SU-DHL-6 (cell line): ENCODE measurements around the gene TDP2.

Source experiments
- H2AFZ ChIP-seq: fragments of 200-600 bp; sonication (generic); 2 replicates; pipeline ENCODE4 v1.6.1; 2014; ENCODE audit warnings: low read depth, mild to moderate bottlenecking, moderate library complexity, mixed read lengths, antibody characterized with exemption, low read length; ENCODE audit not compliant: severe bottlenecking
- H3F3A ChIP-seq: fragments of 200-600 bp; shearing (Covaris generic); 2 replicates; pipeline ENCODE4 v1.6.0; 2016; ENCODE audit warnings: antibody characterized with exemption, mild to moderate bottlenecking; ENCODE audit not compliant: insufficient read depth
- H3K27ac ChIP-seq: fragments of 200-600 bp; sonication (generic); 2 replicates; pipeline ENCODE4 v1.5.1; 2016; ENCODE audit warnings: low read depth, mild to moderate bottlenecking, low read length, moderate library complexity, mixed read lengths
- H3K27me3 ChIP-seq: fragments of 200-600 bp; sonication (generic), shearing (Covaris generic); 2 replicates; pipeline ENCODE4 v1.6.0; 2014; ENCODE audit warnings: mild to moderate bottlenecking, low read length
- H3K36me3 ChIP-seq: fragments of 200-600 bp; sonication (generic); 2 replicates; pipeline ENCODE4 v1.6.1; 2014; ENCODE audit warnings: mild to moderate bottlenecking, low read length, mixed read lengths
- H3K4me2 ChIP-seq: fragments of 300-600, 200-600 bp; shearing (Covaris generic), sonication (generic); 2 replicates; pipeline ENCODE4 v1.6.0; 2014; ENCODE audit warnings: low read length, low read depth, mild to moderate bottlenecking; ENCODE audit not compliant: poor library complexity, severe bottlenecking
- H3K4me3 ChIP-seq: fragments of 200-600 bp; sonication (generic); 2 replicates; pipeline ENCODE4 v1.5.1; 2014; ENCODE audit warnings: antibody characterized with exemption, low read length, mild to moderate bottlenecking, mixed read lengths; ENCODE audit not compliant: insufficient read depth, poor library complexity, severe bottlenecking
- H3K79me2 ChIP-seq: fragments of 200-600 bp; sonication (generic); 2 replicates; pipeline ENCODE4 v1.6.1; 2014; ENCODE audit warnings: mild to moderate bottlenecking, low read length, moderate library complexity; ENCODE audit not compliant: insufficient read depth
- H3K9ac ChIP-seq: fragments of 200-600 bp; sonication (generic); 2 replicates; pipeline ENCODE4 v1.7.0; 2014; ENCODE audit warnings: mild to moderate bottlenecking, low read length
- H3K9me2 ChIP-seq: fragments of 200-600 bp; sonication (generic); replicated peaks from 2 replicates; pipeline ENCODE4 v1.6.1; 2014; ENCODE audit warnings: low read length; ENCODE audit not compliant: insufficient read depth
- H3K9me3 ChIP-seq: fragments of 200-600 bp; sonication (generic); 2 replicates; pipeline ENCODE4 v1.6.1; 2014; ENCODE audit warnings: low read length, mixed read lengths; ENCODE audit not compliant: insufficient read depth
- H4K20me1 ChIP-seq: fragments of 200-600 bp; sonication (generic); 2 replicates; pipeline ENCODE4 v1.6.1; 2014; ENCODE audit warnings: low read depth, mild to moderate bottlenecking, antibody characterized with exemption, low read length, moderate library complexity, mixed read lengths
- EZH2phosphoT487 ChIP-seq: fragments of 200-600 bp; sonication (generic), shearing (Covaris generic); conservative IDR thresholded peaks from 2 replicates; pipeline ENCODE4 v1.6.1; 2018; ENCODE audit warnings: mild to moderate bottlenecking, antibody characterized with exemption, low read length, moderate library complexity, mixed read lengths
- TF ChIP-seq, protein P1 (sequence below): fragments of 200-600 bp; sonication (generic); IDR thresholded peaks from one replicate; pipeline ENCODE4 v1.5.1; 2017; ENCODE audit warnings: antibody characterized with exemption, mild to moderate bottlenecking, low read length, moderate library complexity; ENCODE audit not compliant: insufficient read depth, poor library complexity, severe bottlenecking

The TDP2 gene

GRCh38 chr6:24708612-24709011 lies 41.9 kb upstream of the TDP2 start:
- H3K36me3 ChIP-seq: peaks cover 96% of the 10 kb centered on the region
- H3K4me2 ChIP-seq: no peak overlapping the region
- H3K27ac ChIP-seq: no peak overlapping the region
- H4K20me1 ChIP-seq: peaks cover 56% of the 10 kb centered on the region
- no peak overlapping the region for H2AFZ ChIP-seq
- no peaks in the 10 kb centered on the region for H3K9me2 ChIP-seq
- peaks cover 53% of the 10 kb centered on the region for H3K79me2 ChIP-seq
- no peak overlapping the region for H3K4me3 ChIP-seq
- peaks cover 79% of the 10 kb centered on the region for H3F3A ChIP-seq
- H3K27me3 ChIP-seq: no peaks in the 10 kb centered on the region
- TF ChIP-seq EZH2phosphoT487: no peak
- TF ChIP-seq, protein P1, sequence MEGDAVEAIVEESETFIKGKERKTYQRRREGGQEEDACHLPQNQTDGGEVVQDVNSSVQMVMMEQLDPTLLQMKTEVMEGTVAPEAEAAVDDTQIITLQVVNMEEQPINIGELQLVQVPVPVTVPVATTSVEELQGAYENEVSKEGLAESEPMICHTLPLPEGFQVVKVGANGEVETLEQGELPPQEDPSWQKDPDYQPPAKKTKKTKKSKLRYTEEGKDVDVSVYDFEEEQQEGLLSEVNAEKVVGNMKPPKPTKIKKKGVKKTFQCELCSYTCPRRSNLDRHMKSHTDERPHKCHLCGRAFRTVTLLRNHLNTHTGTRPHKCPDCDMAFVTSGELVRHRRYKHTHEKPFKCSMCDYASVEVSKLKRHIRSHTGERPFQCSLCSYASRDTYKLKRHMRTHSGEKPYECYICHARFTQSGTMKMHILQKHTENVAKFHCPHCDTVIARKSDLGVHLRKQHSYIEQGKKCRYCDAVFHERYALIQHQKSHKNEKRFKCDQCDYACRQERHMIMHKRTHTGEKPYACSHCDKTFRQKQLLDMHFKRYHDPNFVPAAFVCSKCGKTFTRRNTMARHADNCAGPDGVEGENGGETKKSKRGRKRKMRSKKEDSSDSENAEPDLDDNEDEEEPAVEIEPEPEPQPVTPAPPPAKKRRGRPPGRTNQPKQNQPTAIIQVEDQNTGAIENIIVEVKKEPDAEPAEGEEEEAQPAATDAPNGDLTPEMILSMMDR: no peak
- H3K9ac ChIP-seq: no peak overlapping the region
- no peaks in the 10 kb centered on the region for H3K9me3 ChIP-seq

GRCh38 chr6:24704468-24704867 lies 37.8 kb upstream of the TDP2 start:
- Histone ChIP-seq H3K4me3 (no peak overlapping the region), H3K36me3 (peaks cover 81% of the 10 kb centered on the region), H2AFZ (no peak overlapping the region), H3K27ac (peak overlapping the region; percentile 19; the same call in 1 of the 2 replicates), H3K9ac (no peak overlapping the region), H3K9me3 (no peaks in the 10 kb centered on the region), H3F3A (peaks cover 91% of the 10 kb centered on the region), H3K27me3 (no peaks in the 10 kb centered on the region), H3K4me2 (no peak overlapping the region), H3K79me2 (peaks cover 13% of the 10 kb centered on the region), H3K9me2 (no peaks in the 10 kb centered on the region), H4K20me1 (peaks cover 25% of the 10 kb centered on the region)
- TF ChIP-seq, protein P1: no peak
- no peak for TF ChIP-seq EZH2phosphoT487

DNA sequence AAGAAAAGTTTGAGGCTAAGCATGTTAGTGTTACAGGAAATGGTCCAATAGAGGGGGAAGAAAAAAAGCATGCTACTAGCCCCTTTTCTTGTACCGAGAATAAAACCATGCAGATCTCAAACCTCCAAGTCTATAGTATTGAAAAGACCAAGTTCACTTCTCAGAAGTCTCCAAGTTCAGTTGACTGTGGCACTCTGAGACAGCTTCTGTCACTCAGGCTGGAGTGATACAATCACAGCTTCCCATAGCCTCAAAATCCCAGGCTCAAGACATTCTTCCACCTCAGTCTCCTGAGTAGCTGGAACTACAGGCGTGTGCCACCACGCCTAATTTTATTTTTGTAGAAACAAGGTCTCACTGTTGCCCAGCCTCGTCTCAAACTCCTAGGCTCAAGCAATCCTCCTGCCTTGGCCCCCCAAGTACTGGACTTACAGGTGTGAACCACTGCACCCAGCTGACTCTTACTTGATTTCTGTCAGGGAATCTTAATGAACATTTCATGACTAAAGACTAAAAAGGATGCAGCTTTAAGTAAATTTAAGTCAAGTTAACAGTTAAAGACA lies 36.1 kb upstream of the TDP2 start:
- no peak overlapping the region for H3K4me3 ChIP-seq
- H3F3A ChIP-seq: peaks cover 80% of the 10 kb centered on the region
- no peak overlapping the region for H2AFZ ChIP-seq
- no peak overlapping the region for H3K9ac ChIP-seq
- H3K9me2 ChIP-seq: no peaks in the 10 kb centered on the region
- no peaks in the 10 kb centered on the region for H3K27me3 ChIP-seq
- TF ChIP-seq, protein P1: no peak
- TF ChIP-seq EZH2phosphoT487: no peak
- 0 out of 2 replicates have a peak, but pooled peaks cover 5% of the 10 kb centered on the region for H3K79me2 ChIP-seq
- H3K9me3 ChIP-seq: no peaks in the 10 kb centered on the region
- peaks cover 64% of the 10 kb centered on the region for H3K36me3 ChIP-seq
- H3K4me2 ChIP-seq: no peak overlapping the region
- no peak overlapping the region for H3K27ac ChIP-seq
- H4K20me1 ChIP-seq: peaks cover 16% of the 10 kb centered on the region
